Glutamatergic neuron (in vitro differentiated cells): ENCODE results near the gene SLC35A3. TPM values are rescaled to one million over a fixed set of nuclear protein-coding genes. Genes with fewer than 3 reads are reported as not detected.

Experiments used
- DNase-seq: peaks from one replicate; pipeline ENCODE4 v3.0.0; 2022
- H3K27ac Mint-ChIP-seq: one replicate; pipeline ENCODE4 v1.8.0; 2020; ENCODE audit warnings: mild to moderate bottlenecking, mixed read lengths, inconsistent platforms; ENCODE audit not compliant: unreplicated experiment
- H3K27me3 Mint-ChIP-seq: one replicate; pipeline ENCODE4 v1.8.0; 2020; ENCODE audit warnings: mild to moderate bottlenecking, moderate library complexity, mixed read lengths, inconsistent platforms; ENCODE audit not compliant: unreplicated experiment
- H3K36me3 Mint-ChIP-seq: one replicate; pipeline ENCODE4 v1.8.0; 2020; ENCODE audit warnings: mild to moderate bottlenecking, mixed read lengths, inconsistent platforms; ENCODE audit not compliant: unreplicated experiment
- H3K4me1 Mint-ChIP-seq: one replicate; pipeline ENCODE4 v1.8.0; 2020; ENCODE audit warnings: mild to moderate bottlenecking, low read depth, mixed read lengths, inconsistent platforms; ENCODE audit not compliant: unreplicated experiment
- H3K4me3 Mint-ChIP-seq: one replicate; pipeline ENCODE4 v1.8.0; 2020; ENCODE audit warnings: mild to moderate bottlenecking, mixed read lengths, inconsistent platforms; ENCODE audit not compliant: unreplicated experiment
- H3K9me3 Mint-ChIP-seq: one replicate; pipeline ENCODE4 v1.8.0; 2020; ENCODE audit warnings: mild to moderate bottlenecking, moderate library complexity, mixed read lengths, inconsistent platforms; ENCODE audit not compliant: unreplicated experiment
- CTCF ChIP-seq: fragments of 200-600 bp; sonication (generic); IDR thresholded peaks from one replicate; pipeline ENCODE4 v1.5.0; 2021; ENCODE audit not compliant: partially characterized antibody, unreplicated experiment
- total RNA-seq: library from RNA; stranded (reverse); fragmentation: NEBNext Ultra II Directional; extraction: Animal tissue kit (Norgen Biotek cat#: 25700); gene quantifications from one replicate; pipeline ENCODE4 v1.2.1, GENCODE V29; 2021; ENCODE audit not compliant: unreplicated experiment

Gene SLC35A3
- total RNA-seq, 1 donor from 2014 or later = 7.7 TPM

GRCh38 chr1:99996951-99997350 lies 27.2 kb downstream of the SLC35A3 start:
- Mint-ChIP-seq H3K27me3 (peaks cover 2% of the 10 kb centered on the region), H3K27ac (no peak overlapping the region), H3K4me3 (no peak overlapping the region), H3K4me1 (no peaks in the 10 kb centered on the region), H3K36me3 (no peaks in the 10 kb centered on the region), H3K9me3 (no peaks in the 10 kb centered on the region)
- DNase-seq = no peak
- no peak for TF ChIP-seq CTCF

GRCh38 chr1:100001462-100001861 lies 31.7 kb downstream of the SLC35A3 start:
- Mint-ChIP-seq H3K27ac (no peak overlapping the region), H3K4me1 (no peaks in the 10 kb centered on the region), H3K4me3 (no peak overlapping the region), H3K9me3 (no peaks in the 10 kb centered on the region), H3K27me3 (peaks cover 4% of the 10 kb centered on the region), H3K36me3 (peaks cover 11% of the 10 kb centered on the region)
- no peak for TF ChIP-seq CTCF
- no peak for DNase-seq

GRCh38 chr1:100005424-100005823 lies 35.6 kb downstream of the SLC35A3 start:
- H3K9me3 Mint-ChIP-seq = peaks cover under 1% of the 10 kb centered on the region
- peaks cover 2% of the 10 kb centered on the region for H3K27me3 Mint-ChIP-seq
- TF ChIP-seq CTCF = no peak
- no peak for DNase-seq
- no peak overlapping the region for H3K27ac Mint-ChIP-seq
- no peak overlapping the region for H3K4me3 Mint-ChIP-seq
- H3K36me3 Mint-ChIP-seq = peaks cover 11% of the 10 kb centered on the region
- H3K4me1 Mint-ChIP-seq = no peaks in the 10 kb centered on the region

- peaks cover 2% of the 10 kb centered on the region for H3K27me3 Mint-ChIP-seq
- no peak for DNase-seq
- TF ChIP-seq CTCF = no peak
- H3K4me1 Mint-ChIP-seq = no peaks in the 10 kb centered on the region
- no peak overlapping the region for H3K27ac Mint-ChIP-seq
- H3K4me3 Mint-ChIP-seq = no peak overlapping the region
- H3K9me3 Mint-ChIP-seq = peaks cover 2% of the 10 kb centered on the region
- peaks cover 11% of the 10 kb centered on the region for H3K36me3 Mint-ChIP-seq
These were observed 36.9 kb downstream of the SLC35A3 start for GRCh38 chr1:100006688-100007087.

- no peaks in the 10 kb centered on the region for H3K4me1 Mint-ChIP-seq
- H3K4me3 Mint-ChIP-seq = no peak overlapping the region
- DNase-seq = no peak
- peaks cover 11% of the 10 kb centered on the region for H3K36me3 Mint-ChIP-seq
- no peak for TF ChIP-seq CTCF
- H3K27ac Mint-ChIP-seq = no peak overlapping the region
- peaks cover 2% of the 10 kb centered on the region for H3K9me3 Mint-ChIP-seq
- H3K27me3 Mint-ChIP-seq = no peaks in the 10 kb centered on the region
These were observed 39.7 kb downstream of the SLC35A3 start for GRCh38 chr1:100009458-100009857.
